Measurements from ENCODE around the gene LILRA2.
"Not testable (repeated sequence)": the region's sequence is repeated elsewhere in the genome, so short reads cannot be mapped to it uniquely, and the experiment has no call there.

The LILRA2 gene

DNA sequence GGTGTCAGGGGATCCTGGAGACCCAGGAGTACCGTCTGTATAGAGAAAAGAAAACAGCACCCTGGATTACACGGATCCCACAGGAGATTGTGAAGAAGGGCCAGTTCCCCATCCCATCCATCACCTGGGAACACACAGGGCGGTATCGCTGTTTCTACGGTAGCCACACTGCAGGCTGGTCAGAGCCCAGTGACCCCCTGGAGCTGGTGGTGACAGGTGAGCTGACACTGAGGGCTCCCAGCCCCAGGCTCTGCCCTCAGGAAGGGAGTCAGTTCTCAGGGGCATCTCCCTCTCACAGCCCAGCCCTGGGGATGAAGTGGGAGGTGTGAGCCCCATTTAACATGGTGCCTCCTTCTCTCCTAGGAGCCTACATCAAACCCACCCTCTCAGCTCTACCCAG lies 21.1 kb downstream of the LILRA2 start:
- ChIA-PET CTCF (no interaction called here), POLR2A (ENCODE audit: low non-redundant PET) (no interaction called here)
- no peak overlapping the region for H3K27ac ChIP-seq
- TF ChIP-seq, protein P1, sequence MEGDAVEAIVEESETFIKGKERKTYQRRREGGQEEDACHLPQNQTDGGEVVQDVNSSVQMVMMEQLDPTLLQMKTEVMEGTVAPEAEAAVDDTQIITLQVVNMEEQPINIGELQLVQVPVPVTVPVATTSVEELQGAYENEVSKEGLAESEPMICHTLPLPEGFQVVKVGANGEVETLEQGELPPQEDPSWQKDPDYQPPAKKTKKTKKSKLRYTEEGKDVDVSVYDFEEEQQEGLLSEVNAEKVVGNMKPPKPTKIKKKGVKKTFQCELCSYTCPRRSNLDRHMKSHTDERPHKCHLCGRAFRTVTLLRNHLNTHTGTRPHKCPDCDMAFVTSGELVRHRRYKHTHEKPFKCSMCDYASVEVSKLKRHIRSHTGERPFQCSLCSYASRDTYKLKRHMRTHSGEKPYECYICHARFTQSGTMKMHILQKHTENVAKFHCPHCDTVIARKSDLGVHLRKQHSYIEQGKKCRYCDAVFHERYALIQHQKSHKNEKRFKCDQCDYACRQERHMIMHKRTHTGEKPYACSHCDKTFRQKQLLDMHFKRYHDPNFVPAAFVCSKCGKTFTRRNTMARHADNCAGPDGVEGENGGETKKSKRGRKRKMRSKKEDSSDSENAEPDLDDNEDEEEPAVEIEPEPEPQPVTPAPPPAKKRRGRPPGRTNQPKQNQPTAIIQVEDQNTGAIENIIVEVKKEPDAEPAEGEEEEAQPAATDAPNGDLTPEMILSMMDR (conservative IDR thresholded peaks at IDR 0.05; ENCODE audit: low read depth): no peak
- DNase-seq (ENCODE audit: low spot score): no peak

DNA sequence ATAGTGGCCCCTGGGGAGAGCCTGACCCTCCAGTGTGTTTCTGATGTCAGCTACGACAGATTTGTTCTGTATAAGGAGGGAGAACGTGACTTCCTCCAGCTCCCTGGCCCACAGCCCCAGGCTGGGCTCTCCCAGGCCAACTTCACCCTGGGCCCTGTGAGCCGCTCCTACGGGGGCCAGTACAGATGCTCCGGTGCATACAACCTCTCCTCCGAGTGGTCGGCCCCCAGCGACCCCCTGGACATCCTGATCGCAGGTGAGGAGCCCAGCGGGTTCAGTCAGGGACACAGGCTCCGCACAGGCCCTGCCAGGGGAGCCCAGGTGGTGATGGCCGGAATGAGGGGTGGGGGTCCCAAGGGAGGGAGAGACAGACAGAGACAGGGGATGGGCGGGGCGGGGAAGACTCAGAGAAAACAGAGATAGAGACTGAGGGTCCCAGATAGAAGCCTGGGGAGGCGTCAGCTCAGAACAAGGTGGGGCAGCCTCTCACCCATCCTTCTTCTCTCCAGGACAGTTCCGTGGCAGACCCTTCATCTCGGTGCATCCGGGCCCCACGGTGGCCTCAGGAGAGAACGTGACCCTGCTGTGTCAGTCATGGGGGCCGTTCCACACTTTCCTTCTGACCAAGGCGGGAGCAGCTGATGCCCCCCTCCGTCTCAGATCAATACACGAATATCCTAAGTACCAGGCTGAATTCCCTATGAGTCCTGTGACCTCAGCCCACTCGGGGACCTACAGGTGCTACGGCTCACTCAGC lies 22.3 kb downstream of the LILRA2 start:
- DNase-seq (ENCODE audit: low spot score); H3K27ac ChIP-seq; POLR2A ChIA-PET (ENCODE audit: low non-redundant PET); CTCF ChIA-PET: not testable (repeated sequence)

DNA sequence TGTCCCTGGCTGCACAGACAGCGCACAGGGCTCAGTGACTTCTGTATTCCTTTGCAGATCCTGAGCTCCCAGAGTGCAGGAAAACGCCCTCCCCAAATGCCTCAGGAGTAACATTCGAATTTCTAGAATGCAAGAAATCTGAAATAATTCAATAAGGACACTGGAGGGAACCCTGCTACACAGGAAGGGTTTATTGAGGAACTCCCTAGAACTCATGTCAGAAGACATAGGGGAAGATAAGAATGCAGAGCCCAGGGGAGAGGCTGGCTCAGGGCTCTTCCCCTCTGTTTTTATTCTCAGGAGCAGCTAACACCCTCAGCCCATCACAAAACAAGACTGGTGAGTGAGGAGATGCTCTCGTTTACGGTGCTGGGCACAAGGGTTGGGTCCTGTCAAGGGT lies 26.6 kb downstream of the LILRA2 start:
- CTCF ChIA-PET: interaction anchor here (0.7 kb wide), 1 partner anchor 294 kb away, joined by 3 read pairs; no protein-coding TSS in a partner anchor
- DNase-seq (ENCODE audit: low spot score): no peak
- H3K27ac ChIP-seq: no peak overlapping the region
- POLR2A ChIA-PET (ENCODE audit: low non-redundant PET): no interaction called here
- TF ChIP-seq, protein P1 (conservative IDR thresholded peaks at IDR 0.05; ENCODE audit: low read depth): no peak

DNA sequence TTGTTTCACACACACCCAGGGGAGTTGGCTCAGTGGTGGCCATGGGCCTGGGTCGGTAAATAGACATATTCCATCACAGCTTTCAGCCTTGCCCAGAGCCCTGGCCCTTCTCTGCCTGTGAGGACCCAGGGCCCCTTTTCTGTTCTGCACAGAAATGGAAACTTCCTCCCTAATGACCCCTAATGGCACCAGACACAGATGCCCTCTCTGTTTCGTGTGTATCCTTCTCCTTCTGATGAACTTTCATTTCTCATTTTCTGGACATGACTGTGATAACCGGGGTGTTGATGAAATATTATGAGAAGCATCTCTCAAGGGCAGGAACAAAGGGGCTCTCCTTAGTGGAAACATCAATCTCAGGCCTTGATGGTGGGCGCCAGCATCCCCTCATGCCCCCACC lies 32.6 kb downstream of the LILRA2 start:
- TF ChIP-seq, protein P1 (conservative IDR thresholded peaks at IDR 0.05; ENCODE audit: low read depth): no peak
- no peak for DNase-seq (ENCODE audit: low spot score)
- ChIA-PET CTCF (no interaction called here), POLR2A (ENCODE audit: low non-redundant PET) (interaction anchor here (0.7 kb wide), 1 partner anchor 359 kb away, joined by 6 read pairs; no protein-coding TSS in a partner anchor)
- H3K27ac ChIP-seq: no peak overlapping the region

DNA sequence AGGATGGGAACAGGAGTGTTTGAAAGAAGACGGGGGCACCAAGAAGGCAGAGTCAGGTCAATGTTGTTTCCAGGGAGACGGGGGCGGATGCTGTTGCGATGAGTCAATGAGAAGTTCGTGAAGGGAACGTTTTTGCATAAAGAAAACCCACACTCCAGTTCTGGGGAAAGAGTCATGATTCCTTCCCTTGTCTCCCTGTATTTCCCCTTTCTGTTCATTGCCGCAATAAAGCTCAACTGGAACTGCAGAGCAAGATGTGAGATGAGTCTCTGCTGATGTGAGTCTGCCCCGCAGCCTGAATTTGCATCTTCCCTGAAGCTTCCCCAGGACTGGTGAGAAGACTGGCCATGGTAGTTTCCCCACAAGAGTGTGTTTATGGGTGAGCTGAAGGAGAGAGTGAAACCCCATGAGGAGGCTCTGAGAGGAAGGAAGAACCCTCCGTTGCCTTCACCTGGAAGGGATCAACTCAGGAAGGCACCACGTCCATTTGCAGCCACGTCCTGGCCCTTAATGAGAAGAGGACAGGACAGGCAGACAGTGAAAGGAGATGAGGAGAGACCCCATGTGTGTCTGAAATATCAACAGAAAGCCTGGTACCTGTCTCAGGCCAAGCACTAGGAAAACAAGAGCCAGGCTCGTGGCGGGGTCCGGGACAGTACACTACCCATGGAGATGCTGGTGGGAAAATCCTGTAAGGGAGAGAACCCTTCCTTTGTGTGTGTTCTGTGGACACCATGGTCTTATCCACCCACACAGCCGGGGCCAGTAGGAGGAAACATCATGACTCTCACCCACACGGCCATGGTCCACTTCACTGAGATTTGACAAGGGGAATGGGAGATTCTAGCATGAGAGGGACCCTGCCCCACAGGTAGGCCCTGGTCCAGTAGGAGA lies 33.5 kb downstream of the LILRA2 start:
- ChIA-PET POLR2A (ENCODE audit: low non-redundant PET) (no interaction called here), CTCF (no interaction called here)
- H3K27ac ChIP-seq: no peak overlapping the region
- no peak for DNase-seq (ENCODE audit: low spot score)
- TF ChIP-seq, protein P1 (conservative IDR thresholded peaks at IDR 0.05; ENCODE audit: low read depth): no peak

DNA sequence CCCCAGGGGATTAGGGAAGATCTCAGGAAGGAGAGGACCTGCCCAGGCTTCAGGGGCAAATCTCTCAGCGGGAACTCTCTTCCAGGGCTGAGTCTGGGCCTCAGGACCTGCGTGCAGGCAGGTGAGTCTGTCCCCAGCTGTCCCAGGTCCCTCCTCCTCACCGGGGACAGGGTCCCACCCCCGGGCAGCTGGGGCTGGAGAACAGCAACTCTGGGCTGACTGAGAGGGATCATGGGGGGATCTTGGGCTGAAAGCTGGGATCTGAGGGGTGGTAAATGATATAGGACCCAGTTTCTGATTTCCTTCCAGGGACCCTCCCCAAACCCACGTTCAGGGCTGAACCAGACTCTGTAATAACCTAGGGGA lies 34.2 kb downstream of the LILRA2 start:
- ChIA-PET POLR2A (ENCODE audit: low non-redundant PET) (no interaction called here), CTCF (no interaction called here)
- no peak overlapping the region for H3K27ac ChIP-seq
- DNase-seq (ENCODE audit: low spot score): no peak
- TF ChIP-seq, protein P1 (conservative IDR thresholded peaks at IDR 0.05; ENCODE audit: low read depth): no peak

DNA sequence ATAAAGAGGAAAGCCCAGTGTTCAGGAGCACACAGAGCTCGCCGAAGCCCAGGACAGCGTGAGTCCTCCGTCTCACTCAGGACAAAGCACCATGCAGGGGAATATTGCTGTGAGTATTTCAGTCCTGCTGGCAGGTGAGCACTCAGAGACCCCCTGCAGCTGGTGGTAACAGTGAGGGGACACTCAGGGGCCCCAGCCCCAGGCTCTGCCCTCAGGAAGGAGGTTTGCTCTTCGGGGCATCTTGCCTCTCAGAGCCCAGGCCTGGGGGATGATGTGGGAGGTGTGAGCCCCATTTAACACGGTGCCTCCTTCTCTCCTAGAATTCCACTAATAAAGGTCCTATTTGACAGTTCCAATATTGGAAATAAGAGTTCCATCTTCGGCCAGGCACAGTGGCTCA lies 34.6 kb downstream of the LILRA2 start:
- CTCF ChIA-PET: no interaction called here
- no peak overlapping the region for H3K27ac ChIP-seq
- TF ChIP-seq, protein P1 (conservative IDR thresholded peaks at IDR 0.05; ENCODE audit: low read depth): no peak
- POLR2A ChIA-PET (ENCODE audit: low non-redundant PET): no interaction called here
- no peak for DNase-seq (ENCODE audit: low spot score)
